Caco-2 (cell line): Measurements from ENCODE around the gene IL12A. TPM values are rescaled to one million over a fixed set of nuclear protein-coding genes. Genes with fewer than 3 reads are reported as not detected.

ENCODE experiments used
- BruUV-seq: library from RNA; stranded (reverse); fragments of 400-500 nt; replicated peaks from 2 replicates; lab custom pipeline; 2021; lab: Mats Ljungman, UMichigan
- CTCF ChIA-PET: fragments of 300-600 bp; sonication (Branson Sonifier 250); formaldehyde crosslinking; loops from one replicate; lab custom pipeline; 2022; ENCODE audit warnings: antibody characterized with exemption; lab: Charles Lee
- POLR2A ChIA-PET: fragments of 300-600 bp; sonication (Branson Sonifier 250); formaldehyde crosslinking; loops from one replicate; lab custom pipeline; 2022; ENCODE audit warnings: antibody characterized with exemption; lab: Charles Lee
- DNase-seq, 2 experiments: peaks; one replicate each; pipeline versions ENCODE4 v3.0.0 to v3.0.0-alpha.2; 2020 to 2022
- H3K27me3 ChIP-seq: replicated peaks from 2 replicates; pipeline ENCODE4 v1.6.0; 2011; ENCODE audit warnings: low read length; ENCODE audit not compliant: control insufficient read depth, insufficient read depth
- H3K36me3 ChIP-seq: 2 replicates; pipeline ENCODE4 v1.5.1; 2011; ENCODE audit warnings: low read length; ENCODE audit not compliant: control insufficient read depth, insufficient read depth
- H3K4me1 ChIP-seq: fragments of 250-450 bp; sonication (Bioruptor Pico); 2 replicates; pipeline ENCODE4 v1.5.1; 2020; ENCODE audit warnings: mild to moderate bottlenecking
- H3K4me3 ChIP-seq: 2 replicates; pipeline ENCODE4 v1.5.1; 2011; ENCODE audit warnings: low read depth, mild to moderate bottlenecking, control low read depth, low read length
- H3K9me3 ChIP-seq: fragments of 250-450 bp; sonication (Bioruptor Pico); 2 replicates; pipeline ENCODE4 v1.5.1; 2020; ENCODE audit warnings: mild to moderate bottlenecking, moderate library complexity
- H3K27ac Mint-ChIP-seq: one replicate; pipeline ENCODE4 v1.8.0; 2022; ENCODE audit warnings: mixed read lengths; ENCODE audit not compliant: unreplicated experiment
- H3K27me3 Mint-ChIP-seq: one replicate; pipeline ENCODE4 v1.8.0; 2022; ENCODE audit warnings: mixed read lengths; ENCODE audit not compliant: insufficient read depth, unreplicated experiment
- H3K36me3 Mint-ChIP-seq: one replicate; pipeline ENCODE4 v1.8.0; 2022; ENCODE audit warnings: mild to moderate bottlenecking, mixed read lengths; ENCODE audit not compliant: insufficient read depth, unreplicated experiment
- H3K4me1 Mint-ChIP-seq: one replicate; pipeline ENCODE4 v1.8.0; 2022; ENCODE audit warnings: low read depth, mixed read lengths; ENCODE audit not compliant: unreplicated experiment
- H3K4me3 Mint-ChIP-seq: one replicate; pipeline ENCODE4 v1.8.0; 2022; ENCODE audit warnings: mild to moderate bottlenecking, moderate library complexity, mixed read lengths; ENCODE audit not compliant: unreplicated experiment
- H3K9me3 Mint-ChIP-seq: one replicate; pipeline ENCODE4 v1.8.0; 2022; ENCODE audit warnings: mixed read lengths; ENCODE audit not compliant: unreplicated experiment
- CTCF ChIP-seq, 2 experiments: fragments of 200-600 bp in 1 of 2; IDR thresholded peaks; 1 replicate in 1 of 2; 2 replicates in 1 of 2; pipeline versions ENCODE4 v1.5.1 to v1.8.0; 2011 to 2022; ENCODE audit warnings: antibody characterized with exemption in 1 of 2, control low read depth in 1 of 2, inconsistent platforms in 1 of 2, low read depth in 1 of 2, low read length in 1 of 2, mild to moderate bottlenecking in 1 of 2, moderate library complexity in 1 of 2; ENCODE audit not compliant: insufficient read depth in 1 of 2, severe bottlenecking in 1 of 2, unreplicated experiment in 1 of 2
- intact Hi-C: fragments of 100-400 bp; cut with micrococcal nuclease; formaldehyde crosslinking; loops from one replicate; pipeline ENCODE4 v1.10.0; 2022; ENCODE audit not compliant: unreplicated experiment
- total RNA-seq: library from RNA; stranded (reverse); gene quantifications from 2 replicates; pipeline ENCODE4 v1.2.3, GENCODE V29; 2022

The IL12A gene
- total RNA-seq, 1 experiment from 2014 or later: 0.95 TPM

DNA sequence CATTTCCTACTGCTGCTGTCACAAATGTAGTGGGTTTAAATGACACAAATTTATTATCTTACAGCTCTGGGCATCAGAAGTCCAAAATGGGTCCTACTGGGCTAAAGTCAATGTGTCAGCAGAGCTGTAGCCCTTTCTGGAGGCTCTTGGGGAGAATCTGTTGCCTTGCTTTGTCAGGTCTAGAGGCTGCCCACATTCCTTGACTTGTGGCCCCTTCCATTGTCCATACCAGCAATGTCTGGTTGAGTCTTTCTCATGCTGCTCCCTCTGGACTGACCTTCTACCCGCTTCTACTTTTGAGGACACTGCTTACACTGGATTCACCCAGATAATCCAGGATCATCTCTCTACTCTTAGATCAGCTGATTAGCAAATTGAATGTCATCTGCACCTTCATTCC, 3.0 kb downstream of the IL12A start:
- peaks cover 11% of the 10 kb centered on the region for H3K4me1 ChIP-seq
- no peak overlapping the region for H3K4me3 Mint-ChIP-seq
- CTCF ChIA-PET: no interaction called here
- POLR2A ChIA-PET: no interaction called here
- no peak for DNase-seq
- H3K36me3 ChIP-seq: no peaks in the 10 kb centered on the region
- BruUV-seq: no TSS peak
- peaks cover 18% of the 10 kb centered on the region for H3K4me1 Mint-ChIP-seq
- 0 out of 2 replicates have a peak, but pooled peaks cover 3% of the 10 kb centered on the region for H3K9me3 ChIP-seq
- H3K9me3 Mint-ChIP-seq: peaks cover 9% of the 10 kb centered on the region
- no peaks in the 10 kb centered on the region for H3K27me3 Mint-ChIP-seq
- no peaks in the 10 kb centered on the region for H3K27me3 ChIP-seq
- no peaks in the 10 kb centered on the region for H3K36me3 Mint-ChIP-seq
- no peak overlapping the region for H3K27ac Mint-ChIP-seq
- no peak overlapping the region for H3K4me3 ChIP-seq
- intact Hi-C loops: no loop called here
- no peak for TF ChIP-seq CTCF (IDR thresholded peaks at IDR 0.05; ENCODE audit: insufficient read depth in 1 of 2, low read depth in 1 of 2, low read length in 1 of 2, severe bottlenecking in 1 of 2, unreplicated experiment in 1 of 2)

DNA sequence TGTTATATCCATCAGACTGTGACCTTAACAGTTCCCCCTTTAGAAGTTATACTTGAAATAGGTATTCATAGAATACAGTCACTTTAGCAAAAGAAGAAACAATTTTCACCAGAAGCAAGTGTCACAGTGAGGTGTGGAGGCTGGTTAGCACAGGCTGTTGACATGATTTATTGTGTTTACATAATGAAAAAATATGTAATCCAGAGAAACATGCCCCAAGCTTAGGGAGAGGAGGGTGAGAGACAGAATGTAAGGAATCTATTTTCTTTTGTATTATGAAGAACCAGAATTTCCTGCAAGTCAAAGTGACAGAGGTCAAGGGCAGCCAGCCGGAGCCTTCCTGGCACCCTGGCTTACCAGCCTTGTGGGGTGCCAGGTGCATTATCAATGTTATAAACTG, 4.0 kb downstream of the IL12A start:
- no peaks in the 10 kb centered on the region for H3K36me3 Mint-ChIP-seq
- H3K27me3 Mint-ChIP-seq: no peaks in the 10 kb centered on the region
- Histone ChIP-seq H3K36me3 (no peaks in the 10 kb centered on the region), H3K4me1 (peaks cover 11% of the 10 kb centered on the region), H3K4me3 (no peak overlapping the region), H3K27me3 (no peaks in the 10 kb centered on the region), H3K9me3 (no peaks in the 10 kb centered on the region)
- intact Hi-C loops: loop anchor here (1.0 kb wide), 2 partner anchors 10 to 14 kb away; no protein-coding TSS in a partner anchor
- TF ChIP-seq CTCF (IDR thresholded peaks at IDR 0.05; ENCODE audit: insufficient read depth in 1 of 2, low read depth in 1 of 2, low read length in 1 of 2, severe bottlenecking in 1 of 2, unreplicated experiment in 1 of 2): no peak
- POLR2A ChIA-PET: no interaction called here
- H3K27ac Mint-ChIP-seq: no peak overlapping the region
- H3K4me1 Mint-ChIP-seq: peaks cover 18% of the 10 kb centered on the region
- DNase-seq: no peak
- H3K9me3 Mint-ChIP-seq: peaks cover 9% of the 10 kb centered on the region
- no peak overlapping the region for H3K4me3 Mint-ChIP-seq
- CTCF ChIA-PET: no interaction called here
- BruUV-seq: no TSS peak

DNA sequence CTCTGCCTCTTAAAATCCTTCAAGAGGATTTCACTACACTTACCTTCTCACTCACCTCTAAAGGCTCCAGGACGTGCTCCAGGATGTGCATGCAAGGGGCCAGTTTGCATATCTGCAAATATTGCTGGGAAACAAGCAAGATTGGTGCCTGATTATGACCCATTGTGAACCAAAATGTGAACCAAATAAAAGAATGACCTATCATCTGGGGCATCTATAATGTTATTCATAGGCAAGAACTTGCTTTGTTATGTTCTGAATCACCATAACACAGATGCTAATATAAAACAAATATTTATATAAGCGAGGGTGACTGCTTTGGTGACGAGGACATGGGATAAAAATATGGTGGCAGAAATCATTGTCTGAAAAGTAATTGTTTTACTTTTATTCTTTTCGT, 5.5 kb downstream of the IL12A start:
- no peak for DNase-seq
- no peaks in the 10 kb centered on the region for H3K36me3 Mint-ChIP-seq
- no peaks in the 10 kb centered on the region for H3K36me3 ChIP-seq
- peaks cover 11% of the 10 kb centered on the region for H3K4me1 ChIP-seq
- no TSS peak for BruUV-seq
- ChIA-PET POLR2A (no interaction called here), CTCF (no interaction called here)
- no peak overlapping the region for H3K4me3 Mint-ChIP-seq
- H3K4me3 ChIP-seq: no peak overlapping the region
- no peak overlapping the region for H3K27ac Mint-ChIP-seq
- intact Hi-C loops: no loop called here
- no peaks in the 10 kb centered on the region for H3K27me3 Mint-ChIP-seq
- no peaks in the 10 kb centered on the region for H3K27me3 ChIP-seq
- peaks cover 9% of the 10 kb centered on the region for H3K9me3 Mint-ChIP-seq
- H3K4me1 Mint-ChIP-seq: peaks cover 12% of the 10 kb centered on the region
- no peaks in the 10 kb centered on the region for H3K9me3 ChIP-seq
- TF ChIP-seq CTCF (IDR thresholded peaks at IDR 0.05; ENCODE audit: insufficient read depth in 1 of 2, low read depth in 1 of 2, low read length in 1 of 2, severe bottlenecking in 1 of 2, unreplicated experiment in 1 of 2): no peak
